GM12801 (cell line): ENCODE measurements around the gene ATR.

Experiments used
- TF ChIP-seq, protein P1 (sequence below): IDR thresholded peaks from one replicate; pipeline ENCODE4 v1.5.1; 2011; ENCODE audit warnings: control low read depth; ENCODE audit not compliant: insufficient read length; ENCODE audit errors: extremely low read depth

The ATR gene

DNA sequence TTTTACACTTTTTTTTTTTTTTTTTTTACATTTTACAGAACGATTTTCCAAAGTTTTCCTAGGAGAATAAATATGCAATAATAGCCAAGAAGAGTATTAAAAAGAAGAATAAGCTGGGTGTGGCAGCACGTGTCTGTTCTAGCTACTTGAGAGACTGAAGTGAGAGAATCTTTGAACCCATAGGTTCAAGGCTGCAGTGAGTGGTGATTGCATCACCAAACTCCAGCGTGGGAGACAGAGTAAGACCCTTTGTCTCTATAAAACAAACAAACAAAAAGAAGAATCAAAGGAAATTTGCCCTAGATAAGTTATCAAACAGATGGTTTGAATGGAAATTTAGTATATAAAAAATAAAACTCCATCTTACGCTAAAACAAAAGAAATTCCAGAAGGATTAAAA, 144.0 kb downstream of the ATR start:
- TF ChIP-seq, protein P1, sequence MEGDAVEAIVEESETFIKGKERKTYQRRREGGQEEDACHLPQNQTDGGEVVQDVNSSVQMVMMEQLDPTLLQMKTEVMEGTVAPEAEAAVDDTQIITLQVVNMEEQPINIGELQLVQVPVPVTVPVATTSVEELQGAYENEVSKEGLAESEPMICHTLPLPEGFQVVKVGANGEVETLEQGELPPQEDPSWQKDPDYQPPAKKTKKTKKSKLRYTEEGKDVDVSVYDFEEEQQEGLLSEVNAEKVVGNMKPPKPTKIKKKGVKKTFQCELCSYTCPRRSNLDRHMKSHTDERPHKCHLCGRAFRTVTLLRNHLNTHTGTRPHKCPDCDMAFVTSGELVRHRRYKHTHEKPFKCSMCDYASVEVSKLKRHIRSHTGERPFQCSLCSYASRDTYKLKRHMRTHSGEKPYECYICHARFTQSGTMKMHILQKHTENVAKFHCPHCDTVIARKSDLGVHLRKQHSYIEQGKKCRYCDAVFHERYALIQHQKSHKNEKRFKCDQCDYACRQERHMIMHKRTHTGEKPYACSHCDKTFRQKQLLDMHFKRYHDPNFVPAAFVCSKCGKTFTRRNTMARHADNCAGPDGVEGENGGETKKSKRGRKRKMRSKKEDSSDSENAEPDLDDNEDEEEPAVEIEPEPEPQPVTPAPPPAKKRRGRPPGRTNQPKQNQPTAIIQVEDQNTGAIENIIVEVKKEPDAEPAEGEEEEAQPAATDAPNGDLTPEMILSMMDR, result no peak

DNA sequence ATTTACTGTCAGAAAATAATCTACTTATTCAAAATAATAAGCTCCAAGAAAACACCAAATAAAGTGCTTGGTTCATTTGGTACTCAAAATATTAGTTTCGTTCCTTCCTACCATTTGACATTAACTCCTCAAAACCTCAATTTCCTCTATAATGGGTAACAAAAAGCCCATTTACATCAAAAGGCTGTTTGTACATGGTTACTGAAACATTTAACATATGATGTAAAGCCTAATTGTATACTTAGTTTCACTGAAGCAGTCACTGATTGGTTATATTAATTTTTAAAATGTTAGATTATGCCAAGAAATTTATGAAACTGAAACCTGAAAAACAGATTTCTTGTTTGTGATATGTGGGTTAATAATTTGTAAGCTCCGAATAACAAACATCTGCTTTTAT, 145.4 kb downstream of the ATR start:
- TF ChIP-seq, protein P1, result no peak

DNA sequence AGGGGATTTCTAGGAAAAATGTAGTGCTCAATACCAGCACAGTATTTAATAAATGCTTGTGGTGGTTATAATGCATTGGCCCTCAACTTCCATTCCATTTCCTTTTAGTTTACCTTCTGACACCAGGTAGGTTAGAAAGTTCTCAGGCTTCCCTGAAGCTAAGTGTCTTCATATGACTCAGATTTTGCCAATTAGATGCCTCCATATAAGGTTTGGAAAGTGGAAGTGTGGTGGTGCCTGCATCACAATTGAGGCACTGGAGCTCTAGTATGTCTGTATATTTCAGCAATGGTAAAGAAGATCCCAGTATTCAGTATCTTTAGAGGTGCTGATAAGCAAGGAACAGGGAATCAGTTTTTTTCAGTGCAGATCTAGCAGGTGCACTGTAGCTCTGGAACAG, 149.0 kb downstream of the ATR start:
- TF ChIP-seq, protein P1, result no peak

DNA sequence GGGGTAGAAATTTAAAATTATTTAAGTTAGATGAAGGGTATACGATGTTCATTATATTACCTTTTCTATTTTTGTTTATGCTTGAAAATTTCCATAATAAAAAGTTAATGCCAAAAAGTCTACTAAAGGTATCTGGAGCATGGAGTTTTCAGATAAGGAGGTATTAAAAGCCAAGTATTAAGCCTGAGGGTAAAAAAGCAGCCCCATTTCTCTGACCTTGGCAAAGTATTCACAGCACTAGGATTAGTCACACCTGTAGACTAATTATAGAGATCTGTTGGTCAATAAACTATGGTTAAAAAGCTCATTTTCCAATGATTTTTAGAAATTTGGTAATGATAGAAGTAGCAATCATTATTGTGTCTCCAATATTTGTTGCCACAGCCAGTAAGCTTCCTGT, 153.8 kb downstream of the ATR start:
- TF ChIP-seq, protein P1, result no peak

DNA sequence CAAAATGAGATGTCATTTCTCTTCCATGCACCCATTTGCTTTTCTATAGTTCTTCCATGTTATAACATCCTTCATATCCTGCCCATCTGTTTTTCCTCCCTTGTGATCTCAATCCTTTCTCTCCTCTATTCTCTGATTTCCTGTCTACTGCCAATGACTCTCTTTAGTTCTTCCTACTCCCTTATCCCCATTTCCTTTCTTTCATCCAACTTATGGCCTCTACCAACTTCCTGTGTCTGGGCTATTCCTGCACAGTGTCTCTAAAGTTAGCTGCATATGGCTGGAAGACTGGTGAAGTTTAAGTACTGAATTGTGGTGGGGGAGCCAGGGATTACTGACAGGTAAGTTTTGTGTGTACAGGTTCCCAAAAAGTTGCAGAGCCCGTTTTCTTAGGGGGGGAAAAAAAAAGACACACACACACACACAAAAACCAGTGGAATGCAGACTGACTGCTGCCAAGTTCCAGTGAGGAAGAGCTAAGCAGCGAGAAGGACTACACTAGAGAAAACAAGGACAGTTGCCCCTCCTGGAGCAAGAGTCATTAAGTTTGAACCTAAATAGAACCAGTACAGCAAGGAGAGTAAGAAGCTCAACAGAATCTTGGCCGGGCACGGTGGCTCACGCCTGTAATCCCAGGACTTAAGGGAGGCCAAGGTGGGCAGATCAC, 159.5 kb downstream of the ATR start:
- TF ChIP-seq, protein P1, result no peak

DNA sequence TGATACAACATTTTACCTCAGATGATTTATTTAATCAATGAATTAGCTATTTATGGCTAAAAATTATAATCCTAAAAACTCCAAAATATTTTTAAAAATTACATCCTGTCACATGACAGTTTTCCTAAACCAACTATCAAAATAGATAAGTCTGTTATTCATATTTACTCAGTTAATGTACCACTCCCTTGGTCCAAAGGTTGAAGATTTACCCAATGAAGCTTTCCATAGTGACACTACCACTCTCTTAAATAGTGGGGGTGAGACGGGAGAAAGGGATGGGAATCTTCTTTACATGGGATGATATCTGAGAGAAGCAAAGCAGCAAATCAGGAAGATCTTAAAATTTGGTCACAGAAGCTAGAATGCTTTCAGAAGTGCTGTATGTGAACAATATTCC, 161.2 kb downstream of the ATR start:
- TF ChIP-seq, protein P1, result no peak
